SU-DHL-6 (cell line): Measurements from ENCODE around the gene CHMP6.

Experiments used
- H2AFZ ChIP-seq: fragments of 200-600 bp; sonication (generic); 2 replicates; pipeline ENCODE4 v1.6.1; 2014; ENCODE audit warnings: low read depth, mild to moderate bottlenecking, moderate library complexity, mixed read lengths, antibody characterized with exemption, low read length; ENCODE audit not compliant: severe bottlenecking
- H3F3A ChIP-seq: fragments of 200-600 bp; shearing (Covaris generic); 2 replicates; pipeline ENCODE4 v1.6.0; 2016; ENCODE audit warnings: antibody characterized with exemption, mild to moderate bottlenecking; ENCODE audit not compliant: insufficient read depth
- H3K27ac ChIP-seq: fragments of 200-600 bp; sonication (generic); 2 replicates; pipeline ENCODE4 v1.5.1; 2016; ENCODE audit warnings: low read depth, mild to moderate bottlenecking, low read length, moderate library complexity, mixed read lengths
- H3K27me3 ChIP-seq: fragments of 200-600 bp; sonication (generic), shearing (Covaris generic); 2 replicates; pipeline ENCODE4 v1.6.0; 2014; ENCODE audit warnings: mild to moderate bottlenecking, low read length
- H3K36me3 ChIP-seq: fragments of 200-600 bp; sonication (generic); 2 replicates; pipeline ENCODE4 v1.6.1; 2014; ENCODE audit warnings: mild to moderate bottlenecking, low read length, mixed read lengths
- H3K4me2 ChIP-seq: fragments of 300-600, 200-600 bp; shearing (Covaris generic), sonication (generic); 2 replicates; pipeline ENCODE4 v1.6.0; 2014; ENCODE audit warnings: low read length, low read depth, mild to moderate bottlenecking; ENCODE audit not compliant: poor library complexity, severe bottlenecking
- H3K4me3 ChIP-seq: fragments of 200-600 bp; sonication (generic); 2 replicates; pipeline ENCODE4 v1.5.1; 2014; ENCODE audit warnings: antibody characterized with exemption, low read length, mild to moderate bottlenecking, mixed read lengths; ENCODE audit not compliant: insufficient read depth, poor library complexity, severe bottlenecking
- H3K79me2 ChIP-seq: fragments of 200-600 bp; sonication (generic); 2 replicates; pipeline ENCODE4 v1.6.1; 2014; ENCODE audit warnings: mild to moderate bottlenecking, low read length, moderate library complexity; ENCODE audit not compliant: insufficient read depth
- H3K9ac ChIP-seq: fragments of 200-600 bp; sonication (generic); 2 replicates; pipeline ENCODE4 v1.7.0; 2014; ENCODE audit warnings: mild to moderate bottlenecking, low read length
- H3K9me2 ChIP-seq: fragments of 200-600 bp; sonication (generic); replicated peaks from 2 replicates; pipeline ENCODE4 v1.6.1; 2014; ENCODE audit warnings: low read length; ENCODE audit not compliant: insufficient read depth
- H3K9me3 ChIP-seq: fragments of 200-600 bp; sonication (generic); 2 replicates; pipeline ENCODE4 v1.6.1; 2014; ENCODE audit warnings: low read length, mixed read lengths; ENCODE audit not compliant: insufficient read depth
- H4K20me1 ChIP-seq: fragments of 200-600 bp; sonication (generic); 2 replicates; pipeline ENCODE4 v1.6.1; 2014; ENCODE audit warnings: low read depth, mild to moderate bottlenecking, antibody characterized with exemption, low read length, moderate library complexity, mixed read lengths
- EZH2phosphoT487 ChIP-seq: fragments of 200-600 bp; sonication (generic), shearing (Covaris generic); conservative IDR thresholded peaks from 2 replicates; pipeline ENCODE4 v1.6.1; 2018; ENCODE audit warnings: mild to moderate bottlenecking, antibody characterized with exemption, low read length, moderate library complexity, mixed read lengths
- TF ChIP-seq, protein P1 (sequence below): fragments of 200-600 bp; sonication (generic); IDR thresholded peaks from one replicate; pipeline ENCODE4 v1.5.1; 2017; ENCODE audit warnings: antibody characterized with exemption, mild to moderate bottlenecking, low read length, moderate library complexity; ENCODE audit not compliant: insufficient read depth, poor library complexity, severe bottlenecking

Gene CHMP6

DNA sequence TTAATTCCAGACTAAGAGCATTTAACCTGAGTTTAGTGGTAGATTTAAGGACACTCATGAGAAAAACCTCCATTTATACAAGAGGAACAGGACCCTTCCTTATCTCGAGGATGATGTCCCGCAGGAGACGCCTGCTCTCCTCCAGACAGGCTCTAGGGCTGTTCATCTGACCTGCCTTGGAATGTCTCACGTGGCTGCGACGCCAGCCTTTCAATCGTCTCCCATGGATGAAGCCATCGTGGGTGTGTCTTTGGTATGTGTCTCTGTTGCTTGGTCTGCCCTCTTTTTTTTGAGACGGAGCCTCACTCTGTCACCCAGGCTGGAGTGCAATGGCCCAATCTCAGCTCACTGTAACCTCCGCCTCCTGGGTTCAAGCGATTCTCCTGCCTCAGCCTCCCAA is 16.5 kb downstream of the CHMP6 start:
- Histone ChIP-seq H3K79me2 (no peaks in the 10 kb centered on the region), H3K4me2 (no peak overlapping the region), H3K4me3 (no peak overlapping the region), H3K27ac (no peak overlapping the region), H3F3A (no peaks in the 10 kb centered on the region), H3K36me3 (no peaks in the 10 kb centered on the region), H3K9me3 (no peaks in the 10 kb centered on the region), H3K27me3 (no peaks in the 10 kb centered on the region), H2AFZ (no peak overlapping the region), H4K20me1 (no peaks in the 10 kb centered on the region), H3K9me2 (no peaks in the 10 kb centered on the region), H3K9ac (no peak overlapping the region)
- TF ChIP-seq, protein P1, sequence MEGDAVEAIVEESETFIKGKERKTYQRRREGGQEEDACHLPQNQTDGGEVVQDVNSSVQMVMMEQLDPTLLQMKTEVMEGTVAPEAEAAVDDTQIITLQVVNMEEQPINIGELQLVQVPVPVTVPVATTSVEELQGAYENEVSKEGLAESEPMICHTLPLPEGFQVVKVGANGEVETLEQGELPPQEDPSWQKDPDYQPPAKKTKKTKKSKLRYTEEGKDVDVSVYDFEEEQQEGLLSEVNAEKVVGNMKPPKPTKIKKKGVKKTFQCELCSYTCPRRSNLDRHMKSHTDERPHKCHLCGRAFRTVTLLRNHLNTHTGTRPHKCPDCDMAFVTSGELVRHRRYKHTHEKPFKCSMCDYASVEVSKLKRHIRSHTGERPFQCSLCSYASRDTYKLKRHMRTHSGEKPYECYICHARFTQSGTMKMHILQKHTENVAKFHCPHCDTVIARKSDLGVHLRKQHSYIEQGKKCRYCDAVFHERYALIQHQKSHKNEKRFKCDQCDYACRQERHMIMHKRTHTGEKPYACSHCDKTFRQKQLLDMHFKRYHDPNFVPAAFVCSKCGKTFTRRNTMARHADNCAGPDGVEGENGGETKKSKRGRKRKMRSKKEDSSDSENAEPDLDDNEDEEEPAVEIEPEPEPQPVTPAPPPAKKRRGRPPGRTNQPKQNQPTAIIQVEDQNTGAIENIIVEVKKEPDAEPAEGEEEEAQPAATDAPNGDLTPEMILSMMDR, result no peak
- TF ChIP-seq EZH2phosphoT487, result no peak

DNA sequence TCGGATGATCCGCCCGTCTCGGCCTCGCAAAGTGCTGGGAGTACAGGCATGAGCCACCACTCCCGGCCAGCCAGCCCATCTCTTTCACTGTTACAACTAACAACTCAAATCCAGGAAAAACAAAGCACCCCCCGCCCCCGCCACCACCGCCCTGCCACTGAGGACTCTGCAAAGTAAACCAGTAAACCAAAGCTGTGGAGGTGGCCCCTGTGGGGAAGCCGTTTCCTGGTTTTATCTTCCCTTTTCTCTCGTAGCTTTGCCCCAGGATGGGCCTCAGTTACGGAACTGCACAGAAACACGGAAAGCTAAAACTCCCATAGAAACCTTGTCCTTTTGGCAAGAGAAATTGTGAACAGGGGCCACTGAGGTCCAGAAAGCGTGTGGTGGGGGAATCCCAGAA is 17.5 kb downstream of the CHMP6 start:
- Histone ChIP-seq H2AFZ (no peak overlapping the region), H3K27me3 (no peaks in the 10 kb centered on the region), H3K27ac (no peak overlapping the region), H3K9me2 (no peaks in the 10 kb centered on the region), H3K4me2 (no peak overlapping the region), H3K4me3 (no peak overlapping the region), H3K9ac (no peak overlapping the region), H3K9me3 (no peaks in the 10 kb centered on the region), H4K20me1 (no peaks in the 10 kb centered on the region), H3K79me2 (no peaks in the 10 kb centered on the region), H3F3A (no peaks in the 10 kb centered on the region), H3K36me3 (no peaks in the 10 kb centered on the region)
- TF ChIP-seq, protein P1, result no peak
- TF ChIP-seq EZH2phosphoT487, result no peak

DNA sequence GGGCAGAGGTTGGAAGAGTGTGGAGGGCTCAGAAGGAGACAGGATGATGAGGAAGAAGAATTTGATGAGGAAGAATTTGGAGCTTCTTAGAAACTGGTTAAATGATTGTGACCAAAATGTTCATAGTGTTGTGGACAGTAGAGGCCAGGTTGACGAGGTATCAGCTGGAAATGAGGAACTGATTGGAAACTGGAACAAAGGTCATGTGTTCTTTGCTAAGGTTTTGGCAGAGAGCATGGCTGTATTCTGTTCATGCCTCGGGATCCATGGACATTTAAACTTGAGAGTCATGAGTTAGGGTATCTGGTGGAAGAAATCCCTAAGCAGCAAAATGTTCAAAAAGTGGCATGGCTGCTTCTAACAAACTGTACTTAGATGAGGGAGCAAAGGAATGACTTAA is 19.3 kb downstream of the CHMP6 start:
- Histone ChIP-seq H3K79me2 (no peaks in the 10 kb centered on the region), H4K20me1 (no peaks in the 10 kb centered on the region), H3K9me2 (no peaks in the 10 kb centered on the region), H2AFZ (no peak overlapping the region), H3K36me3 (no peaks in the 10 kb centered on the region), H3K9me3 (no peaks in the 10 kb centered on the region), H3K4me3 (no peak overlapping the region), H3K27ac (no peak overlapping the region), H3K27me3 (no peaks in the 10 kb centered on the region), H3K4me2 (no peak overlapping the region), H3F3A (no peaks in the 10 kb centered on the region), H3K9ac (no peak overlapping the region)
- TF ChIP-seq, protein P1, result no peak

DNA sequence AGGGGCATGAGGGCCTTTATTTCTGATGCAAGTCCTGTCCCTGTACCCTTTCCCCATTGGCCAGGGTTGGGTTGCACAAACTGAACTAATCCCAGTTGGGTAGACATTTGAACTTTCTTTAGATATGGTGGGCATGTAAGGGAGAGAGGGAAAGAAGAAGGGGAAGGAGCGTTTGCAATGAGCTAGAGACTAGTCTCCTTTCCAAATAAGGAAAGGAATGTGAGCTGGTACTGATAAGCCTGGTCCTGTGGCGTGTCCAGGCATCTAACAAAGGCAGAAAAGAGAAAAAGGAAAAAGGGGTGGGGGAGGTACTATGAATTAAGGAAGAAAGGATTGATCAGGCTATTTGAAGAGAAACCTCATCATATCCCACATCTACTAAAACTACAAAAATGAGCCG is 20.3 kb downstream of the CHMP6 start:
- H3K4me2 ChIP-seq, result no peak overlapping the region
- H3K9me2 ChIP-seq, result no peaks in the 10 kb centered on the region
- no peaks in the 10 kb centered on the region for H3K27me3 ChIP-seq
- H3K36me3 ChIP-seq, result no peaks in the 10 kb centered on the region
- no peaks in the 10 kb centered on the region for H4K20me1 ChIP-seq
- H3K27ac ChIP-seq, result no peak overlapping the region
- no peaks in the 10 kb centered on the region for H3F3A ChIP-seq
- H3K79me2 ChIP-seq, result no peaks in the 10 kb centered on the region
- H3K9me3 ChIP-seq, result no peaks in the 10 kb centered on the region
- H3K4me3 ChIP-seq, result no peak overlapping the region
- no peak overlapping the region for H3K9ac ChIP-seq
- TF ChIP-seq, protein P1, result no peak
- TF ChIP-seq EZH2phosphoT487, result no peak
- H2AFZ ChIP-seq, result no peak overlapping the region
